ENCODE measurements around the gene NLRP13.

Gene NLRP13

GRCh38 chr19:55866521-55866920, 65.6 kb downstream of the NLRP13 start:
- Histone ChIP-seq H4K20me1 (ENCODE audit: insufficient read depth, low read length, poor library complexity, severe bottlenecking) (no peaks in the 10 kb centered on the region), H3K27me3 (ENCODE audit: insufficient read depth, low read length, poor library complexity, severe bottlenecking) (no peaks in the 10 kb centered on the region), H3K36me3 (ENCODE audit: insufficient read depth, low read length) (no peaks in the 10 kb centered on the region), H3K4me2 (ENCODE audit: low read depth, low read length, poor library complexity, severe bottlenecking) (no peak overlapping the region), H3K9me3 (ENCODE audit: insufficient read depth, low read depth, low read length) (peaks cover 14% of the 10 kb centered on the region; the same call in 1 of the 2 replicates), H3K9me2 (replicated peaks; ENCODE audit: low read depth, low read length) (no peaks in the 10 kb centered on the region), H3F3A (ENCODE audit: low read depth) (no peaks in the 10 kb centered on the region), H2AFZ (ENCODE audit: low read length) (no peak overlapping the region), H3K79me2 (ENCODE audit: insufficient read depth, low read length) (no peaks in the 10 kb centered on the region), H3K4me3 (ENCODE audit: low read length, poor library complexity, severe bottlenecking) (no peak overlapping the region), H3K4me1 (ENCODE audit: insufficient read depth, low read length, poor library complexity, severe bottlenecking) (no peaks in the 10 kb centered on the region), H3K9ac (ENCODE audit: low read depth, low read length, poor library complexity, severe bottlenecking) (no peak overlapping the region)
- no peak for TF ChIP-seq EZH2phosphoT487 (IDR thresholded peaks at IDR 0.05; ENCODE audit: borderline replicate concordance)
- no peak for TF ChIP-seq CTCF (conservative IDR thresholded peaks at IDR 0.05; ENCODE audit: low read length)

GRCh38 chr19:55858969-55859368, 73.2 kb downstream of the NLRP13 start:
- Histone ChIP-seq H3K9me2 (replicated peaks; ENCODE audit: low read depth, low read length) (no peaks in the 10 kb centered on the region), H3K27me3 (ENCODE audit: insufficient read depth, low read length, poor library complexity, severe bottlenecking) (no peaks in the 10 kb centered on the region), H3K79me2 (ENCODE audit: insufficient read depth, low read length) (no peaks in the 10 kb centered on the region), H2AFZ (ENCODE audit: low read length) (no peak overlapping the region), H3K36me3 (ENCODE audit: insufficient read depth, low read length) (no peaks in the 10 kb centered on the region), H3K9ac (ENCODE audit: low read depth, low read length, poor library complexity, severe bottlenecking) (no peak overlapping the region), H3F3A (ENCODE audit: low read depth) (no peaks in the 10 kb centered on the region), H4K20me1 (ENCODE audit: insufficient read depth, low read length, poor library complexity, severe bottlenecking) (no peaks in the 10 kb centered on the region), H3K4me1 (ENCODE audit: insufficient read depth, low read length, poor library complexity, severe bottlenecking) (no peaks in the 10 kb centered on the region), H3K4me3 (ENCODE audit: low read length, poor library complexity, severe bottlenecking) (no peak overlapping the region), H3K4me2 (ENCODE audit: low read depth, low read length, poor library complexity, severe bottlenecking) (no peak overlapping the region), H3K9me3 (ENCODE audit: insufficient read depth, low read depth, low read length) (no peaks in the 10 kb centered on the region; the same call in 1 of the 2 replicates)
- no peak for TF ChIP-seq CTCF (conservative IDR thresholded peaks at IDR 0.05; ENCODE audit: low read length)
- no peak for TF ChIP-seq EZH2phosphoT487 (IDR thresholded peaks at IDR 0.05; ENCODE audit: borderline replicate concordance)

- H3K27me3 ChIP-seq (ENCODE audit: insufficient read depth, low read length, poor library complexity, severe bottlenecking), result no peaks in the 10 kb centered on the region
- no peaks in the 10 kb centered on the region for H3K4me1 ChIP-seq (ENCODE audit: insufficient read depth, low read length, poor library complexity, severe bottlenecking)
- TF ChIP-seq EZH2phosphoT487 (IDR thresholded peaks at IDR 0.05; ENCODE audit: borderline replicate concordance), result no peak
- TF ChIP-seq CTCF (conservative IDR thresholded peaks at IDR 0.05; ENCODE audit: low read length), result no peak
- no peak overlapping the region for H3K9ac ChIP-seq (ENCODE audit: low read depth, low read length, poor library complexity, severe bottlenecking)
- no peaks in the 10 kb centered on the region for H4K20me1 ChIP-seq (ENCODE audit: insufficient read depth, low read length, poor library complexity, severe bottlenecking)
- no peaks in the 10 kb centered on the region for H3K9me2 ChIP-seq (replicated peaks; ENCODE audit: low read depth, low read length)
- no peaks in the 10 kb centered on the region for H3K36me3 ChIP-seq (ENCODE audit: insufficient read depth, low read length)
- no peaks in the 10 kb centered on the region for H3F3A ChIP-seq (ENCODE audit: low read depth)
- H3K4me3 ChIP-seq (ENCODE audit: low read length, poor library complexity, severe bottlenecking), result no peak overlapping the region
- no peaks in the 10 kb centered on the region; the same call in 1 of the 2 replicates for H3K9me3 ChIP-seq (ENCODE audit: insufficient read depth, low read depth, low read length)
- H2AFZ ChIP-seq (ENCODE audit: low read length), result no peak overlapping the region
- H3K79me2 ChIP-seq (ENCODE audit: insufficient read depth, low read length), result no peaks in the 10 kb centered on the region
- H3K4me2 ChIP-seq (ENCODE audit: low read depth, low read length, poor library complexity, severe bottlenecking), result no peak overlapping the region
These were observed 73.7 kb downstream of the NLRP13 start for GRCh38 chr19:55858401-55858800.
